Thymus (tissue), 11 donors: Measurements from ENCODE around the gene EEFSEC. TPM values are rescaled to one million over a fixed set of nuclear protein-coding genes. Genes with fewer than 3 reads are reported as not detected.

Source experiments
- DNase-seq, 9 donors: peaks; one replicate each; pipeline ENCODE4 v3.0.0-alpha.2; 2013; ENCODE audit warnings: low spot score in 9 of 9, low read depth in 6 of 9, missing footprints in 1 of 9
- H3K27ac ChIP-seq, 2 donors: one replicate each; pipeline ENCODE4 v1.5.1; 2013; ENCODE audit warnings: control low read depth in 1 of 2, low read depth in 1 of 2, low read length in 1 of 2, mild to moderate bottlenecking in 1 of 2, moderate library complexity in 1 of 2
- H3K27me3 ChIP-seq, 2 donors: one replicate each; pipeline ENCODE4 v1.5.1; 2013; ENCODE audit warnings: low read length in 1 of 2; ENCODE audit not compliant: control insufficient read depth in 2 of 2, insufficient read depth in 1 of 2
- H3K36me3 ChIP-seq, 2 donors: one replicate each; pipeline ENCODE4 v1.5.1; 2013; ENCODE audit warnings: low read length in 1 of 2, mild to moderate bottlenecking in 1 of 2, moderate library complexity in 1 of 2; ENCODE audit not compliant: control insufficient read depth in 2 of 2, insufficient read depth in 2 of 2
- H3K4me1 ChIP-seq, 2 donors: one replicate each; pipeline ENCODE4 v1.5.1; 2013; ENCODE audit warnings: low read length in 2 of 2; ENCODE audit not compliant: control insufficient read depth in 2 of 2, insufficient read depth in 2 of 2
- H3K4me3 ChIP-seq, 2 donors: one replicate each; pipeline ENCODE4 v1.5.1; 2013; ENCODE audit warnings: low read length in 2 of 2, control low read depth in 1 of 2, mild to moderate bottlenecking in 1 of 2
- H3K9me3 ChIP-seq, 2 donors: one replicate each; pipeline ENCODE4 v1.5.1; 2013; ENCODE audit warnings: low read length in 1 of 2, mild to moderate bottlenecking in 1 of 2; ENCODE audit not compliant: control insufficient read depth in 2 of 2, insufficient read depth in 1 of 2
- WGBS: extraction: QIAGEN DNeasy Blood & Tissue Kit; methylation state at CpG from one replicate; pipeline ENCODE4 v1.1.7; 2013; 5-methylcytosine and 5-hydroxymethylcytosine counted together
- polyA plus RNA-seq: library from polyadenylated mRNA; stranded (reverse); fragments of 200-250 nt; gene quantifications from one replicate; pipeline ENCODE4 v1.2.3, GENCODE V29; 2013
- total RNA-seq: library from RNA; stranded (reverse); fragments of 120-200 nt; gene quantifications from one replicate; pipeline ENCODE4 v1.2.4, GENCODE V29; 2013
- donor health status: healthy.

EEFSEC gene
- total and polyA plus RNA-seq, 2 donors, result 6.5 to 13.1 TPM

- 5% methylated on average over 47 of the region's 47 CpGs for WGBS
- H3K36me3 ChIP-seq, result peaks cover under 1 to 12% of the 10 kb centered on the region in 2 donors
- peak; percentile 85 to 97 (median 90) for DNase-seq
- H3K4me1 ChIP-seq, result peaks cover 7 to 12% of the 10 kb centered on the region in 2 donors
- H3K4me3 ChIP-seq, result peak within 1 kb of the TSS; percentile 72 to 85
- no peaks in the 10 kb centered on the region for H3K27me3 ChIP-seq
- H3K27ac ChIP-seq, result peak within 1 kb of the TSS in 1 of 2 donors; percentile 53
- no peaks in the 10 kb centered on the region for H3K9me3 ChIP-seq
Measured at GRCh38 chr3:128123538-128124368, 29.5 kb upstream of the EEFSEC start, which contains the start of gene RUVBL1. RUVBL1 (minus strand) TSS chr3:128123812; CDS start chr3:128123724, 88 bp downstream.

- no peak for DNase-seq
- WGBS, result 88% methylated on average over 2 of the region's 2 CpGs
Measured at GRCh38 chr3:128127236-128127635, 26.0 kb upstream of the EEFSEC start.

GRCh38 chr3:128128251-128128650 lies 25.0 kb upstream of the EEFSEC start:
- H3K9me3 ChIP-seq, result no peaks in the 10 kb centered on the region
- no peak overlapping the region for H3K27ac ChIP-seq
- no peaks in the 10 kb centered on the region for H3K36me3 ChIP-seq
- H3K27me3 ChIP-seq, result peaks cover 0 to 2% of the 10 kb centered on the region in 2 donors
- WGBS, result 86% methylated on average over 1 of the region's 1 CpG
- H3K4me3 ChIP-seq, result no peak overlapping the region
- DNase-seq, result no peak
- peaks cover 0 to 7% of the 10 kb centered on the region in 2 donors for H3K4me1 ChIP-seq

More at GRCh38 chr3:128127236-128127635, 26.0 kb upstream of the EEFSEC start:
- peaks cover 0 to 2% of the 10 kb centered on the region in 2 donors for H3K27me3 ChIP-seq
- H3K4me3 ChIP-seq, result no peak overlapping the region
- H3K27ac ChIP-seq, result no peak overlapping the region
- H3K36me3 ChIP-seq, result no peaks in the 10 kb centered on the region
- no peaks in the 10 kb centered on the region for H3K9me3 ChIP-seq
- H3K4me1 ChIP-seq, result peaks cover 7 to 12% of the 10 kb centered on the region in 2 donors

DNA sequence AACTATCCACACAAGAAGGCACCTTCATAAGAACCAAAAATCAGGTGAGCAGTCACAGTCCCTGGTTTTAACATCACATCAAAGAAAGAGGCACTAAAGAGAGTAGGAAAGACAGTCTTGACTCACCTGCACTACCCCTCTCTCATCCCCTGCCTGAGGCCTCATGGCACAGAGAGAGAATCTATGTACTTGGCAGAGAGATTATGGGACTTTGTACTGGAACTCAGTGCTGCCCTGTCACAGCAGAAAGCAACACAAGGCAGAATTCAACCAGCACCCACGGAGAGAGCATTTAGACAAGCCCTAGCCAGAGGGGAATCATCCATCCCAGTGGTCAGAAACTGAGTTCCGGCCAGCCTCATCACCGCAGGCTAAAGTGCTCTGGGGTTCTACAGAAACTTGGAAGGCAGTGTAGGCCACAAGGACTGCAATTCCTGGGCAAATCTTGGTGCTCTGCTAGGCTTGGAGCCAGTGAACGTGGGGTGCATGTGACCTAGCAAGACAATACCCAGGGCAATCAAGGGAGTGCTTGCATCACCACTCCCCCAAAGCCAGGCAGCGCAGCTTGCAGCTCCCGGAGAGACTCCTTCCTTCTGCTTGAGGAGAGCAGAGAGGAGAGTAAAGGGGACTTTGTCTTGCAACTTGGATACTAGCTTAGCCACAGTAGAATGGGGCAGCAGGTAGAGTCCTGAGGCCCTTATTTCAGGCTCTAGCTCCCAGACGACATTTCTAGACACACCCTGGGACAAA lies 21.2 kb upstream of the EEFSEC start:
- Histone ChIP-seq H3K27ac (no peak overlapping the region), H3K27me3 (peaks cover 0 to 2% of the 10 kb centered on the region in 2 donors), H3K9me3 (no peaks in the 10 kb centered on the region), H3K36me3 (no peaks in the 10 kb centered on the region), H3K4me1 (no peaks in the 10 kb centered on the region), H3K4me3 (no peak overlapping the region)
- DNase-seq, result no peak
- WGBS, result 95% methylated on average over 7 of the region's 7 CpGs

DNA sequence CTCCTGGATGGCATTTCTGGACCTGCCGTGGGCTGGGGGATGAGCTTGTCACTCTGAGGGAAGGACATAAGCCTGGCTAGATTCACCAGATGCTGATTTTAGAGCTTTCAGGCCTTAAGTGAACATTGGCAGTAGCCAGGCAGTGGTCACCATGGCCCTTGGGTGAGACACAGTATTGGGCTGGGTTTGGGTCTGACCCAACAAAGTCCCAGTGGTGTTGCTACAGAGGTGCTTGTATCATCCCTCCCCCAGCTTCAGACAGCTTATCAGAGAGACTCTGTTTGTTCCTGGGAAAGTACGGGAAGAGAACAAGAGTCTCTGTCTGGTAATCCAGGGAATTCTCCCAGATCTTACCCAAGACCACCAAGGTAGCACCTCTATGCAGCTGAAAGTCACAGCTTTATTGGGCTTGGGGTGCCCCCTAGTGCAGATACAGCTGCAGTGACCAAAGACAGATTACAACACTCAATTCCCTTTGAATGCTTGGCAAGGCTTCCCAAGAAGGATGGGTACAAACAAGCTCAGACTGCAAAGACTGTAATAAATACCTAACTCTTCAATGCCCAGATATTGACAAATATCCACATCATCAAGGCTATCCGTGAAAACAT lies 19.9 kb upstream of the EEFSEC start:
- no peaks in the 10 kb centered on the region for H3K9me3 ChIP-seq
- 92% methylated on average over 3 of the region's 3 CpGs for WGBS
- no peak overlapping the region for H3K4me3 ChIP-seq
- H3K27me3 ChIP-seq, result peaks cover 0 to 2% of the 10 kb centered on the region in 2 donors
- H3K27ac ChIP-seq, result no peak overlapping the region
- H3K36me3 ChIP-seq, result no peaks in the 10 kb centered on the region
- H3K4me1 ChIP-seq, result no peaks in the 10 kb centered on the region
- DNase-seq, result peak in 5 of 9 donors; percentile 19 to 53 (median 31)

GRCh38 chr3:128143496-128143895 lies 9.8 kb upstream of the EEFSEC start:
- no peak overlapping the region for H3K27ac ChIP-seq
- DNase-seq, result no peak
- no peaks in the 10 kb centered on the region for H3K9me3 ChIP-seq
- H3K36me3 ChIP-seq, result no peaks in the 10 kb centered on the region
- no peak overlapping the region for H3K4me3 ChIP-seq
- H3K4me1 ChIP-seq, result no peaks in the 10 kb centered on the region
- WGBS, result 98% methylated on average over 4 of the region's 4 CpGs
- no peaks in the 10 kb centered on the region for H3K27me3 ChIP-seq

DNA sequence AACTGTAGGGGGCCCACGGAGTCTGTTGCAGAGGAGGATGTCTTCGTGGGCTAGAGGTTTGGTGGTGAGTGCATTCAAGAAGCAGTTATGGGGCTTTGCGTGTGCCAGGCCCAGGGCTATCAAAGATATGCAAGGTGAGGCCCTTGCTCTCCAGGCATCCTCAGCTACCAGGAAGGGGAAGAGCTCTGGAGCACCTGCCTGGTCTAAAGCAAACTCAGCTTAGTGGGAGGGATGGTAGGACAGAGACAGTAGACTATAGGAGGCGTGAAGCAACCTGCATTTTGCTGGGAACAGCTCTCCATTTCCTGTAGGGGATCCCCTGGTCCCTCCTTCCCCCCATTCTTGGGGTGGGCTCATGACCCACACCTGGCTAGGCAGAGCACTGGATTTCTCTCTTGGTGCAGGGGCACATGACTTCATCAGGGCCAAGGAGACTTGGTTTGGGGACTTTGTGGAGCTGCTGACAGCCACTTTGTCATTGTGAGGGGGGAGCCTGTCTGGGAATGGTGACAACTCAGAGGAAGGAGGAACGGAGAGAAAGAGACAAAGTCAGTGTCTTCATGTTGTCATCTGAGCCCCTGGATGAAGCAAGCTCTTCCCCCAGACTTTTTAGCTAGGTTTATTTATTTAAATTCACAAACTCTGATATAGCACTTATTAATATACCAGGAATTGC lies 8.6 kb upstream of the EEFSEC start:
- Histone ChIP-seq H3K27me3 (no peaks in the 10 kb centered on the region), H3K4me1 (no peaks in the 10 kb centered on the region), H3K9me3 (no peaks in the 10 kb centered on the region), H3K4me3 (no peak overlapping the region), H3K36me3 (no peaks in the 10 kb centered on the region), H3K27ac (no peak overlapping the region)
- DNase-seq, result no peak
- 90% methylated on average over 5 of the region's 5 CpGs for WGBS

GRCh38 chr3:128145279-128145678 lies 8.0 kb upstream of the EEFSEC start:
- H3K36me3 ChIP-seq, result no peaks in the 10 kb centered on the region
- no peak overlapping the region for H3K4me3 ChIP-seq
- no peaks in the 10 kb centered on the region for H3K4me1 ChIP-seq
- H3K27ac ChIP-seq, result no peak overlapping the region
- DNase-seq, result no peak
- no peaks in the 10 kb centered on the region for H3K27me3 ChIP-seq
- WGBS, result 25% methylated on average over 6 of the region's 6 CpGs
- no peaks in the 10 kb centered on the region for H3K9me3 ChIP-seq
